GM19324 (cell line): Measurements from ENCODE around the gene RAET1E.
"Not testable (repeated sequence)": the region's sequence is repeated elsewhere in the genome, so short reads cannot be mapped to it uniquely, and the experiment has no call there.

Experiments
- ATAC-seq: cut with Tn5 transposase; IDR thresholded peaks from one replicate; pipeline ENCODE4 v1.9.1; 2021; ENCODE audit warnings: mild to moderate bottlenecking, moderate library complexity; ENCODE audit not compliant: unreplicated experiment, low FRiP score

The RAET1E gene, protein sequence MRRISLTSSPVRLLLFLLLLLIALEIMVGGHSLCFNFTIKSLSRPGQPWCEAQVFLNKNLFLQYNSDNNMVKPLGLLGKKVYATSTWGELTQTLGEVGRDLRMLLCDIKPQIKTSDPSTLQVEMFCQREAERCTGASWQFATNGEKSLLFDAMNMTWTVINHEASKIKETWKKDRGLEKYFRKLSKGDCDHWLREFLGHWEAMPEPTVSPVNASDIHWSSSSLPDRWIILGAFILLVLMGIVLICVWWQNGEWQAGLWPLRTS

GRCh38 chr6:149897855-149898744 lies at the start of gene RAET1E:
Gene RAET1E, minus strand, starts transcription at chr6:149898113. Its CDS starts 7,212 bp downstream, at chr6:149890901.
- no peak for ATAC-seq

- not testable (repeated sequence) for ATAC-seq
Observed at GRCh38 chr6:149947533-149947932, 49.6 kb upstream of the RAET1E start.

DNA sequence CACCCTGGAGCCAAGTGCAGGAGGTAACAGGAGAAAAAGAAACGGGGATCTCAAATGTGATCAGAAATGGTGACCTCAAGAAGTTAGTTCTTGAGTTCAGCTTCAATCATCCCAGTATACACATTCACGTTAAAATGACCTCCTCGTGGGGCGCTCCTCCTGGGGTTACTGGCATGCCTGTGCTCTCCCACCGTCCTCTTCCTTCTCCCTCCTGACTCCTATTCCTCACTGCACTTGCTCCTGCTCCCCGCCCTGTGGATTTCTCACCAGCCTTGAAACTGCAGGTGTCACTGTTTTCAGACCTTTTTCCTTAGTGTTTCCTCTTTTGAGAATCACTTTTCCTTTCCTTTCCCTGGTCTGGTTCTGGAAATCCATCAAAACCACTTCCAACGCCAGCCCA lies 48.7 kb upstream of the RAET1E start:
- not testable (repeated sequence) for ATAC-seq

DNA sequence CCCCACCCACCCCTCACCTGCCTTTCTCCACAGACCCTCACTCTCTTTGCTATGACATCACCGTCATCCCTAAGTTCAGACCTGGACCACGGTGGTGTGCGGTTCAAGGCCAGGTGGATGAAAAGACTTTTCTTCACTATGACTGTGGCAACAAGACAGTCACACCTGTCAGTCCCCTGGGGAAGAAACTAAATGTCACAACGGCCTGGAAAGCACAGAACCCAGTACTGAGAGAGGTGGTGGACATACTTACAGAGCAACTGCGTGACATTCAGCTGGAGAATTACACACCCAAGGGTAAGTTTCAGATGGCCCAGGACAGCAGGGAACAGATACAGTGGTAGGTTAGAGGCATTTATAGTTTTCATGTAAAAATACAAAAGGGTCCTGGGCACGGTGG lies 47.4 kb upstream of the RAET1E start:
- ATAC-seq, result not testable (repeated sequence)

- not testable (repeated sequence) for ATAC-seq
Observed at GRCh38 chr6:149943321-149943720, 45.4 kb upstream of the RAET1E start.

DNA sequence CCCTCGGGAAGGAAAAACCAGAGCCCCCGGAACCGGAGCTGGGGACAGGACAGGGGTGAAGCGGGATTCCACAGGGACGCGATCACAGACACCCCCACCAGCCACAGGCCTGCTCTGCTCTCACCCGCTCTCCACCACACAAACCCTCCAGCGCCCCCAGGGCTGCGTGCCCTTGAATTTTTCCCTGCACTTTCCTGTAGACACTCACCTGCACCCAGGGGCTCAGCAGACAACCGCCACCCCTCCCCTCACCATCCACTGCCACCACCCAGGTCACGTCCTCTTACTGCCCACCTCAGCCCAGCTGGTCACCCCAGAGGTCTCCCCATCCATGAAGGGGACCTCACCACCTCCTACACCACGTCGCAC lies 44.5 kb upstream of the RAET1E start:
- ATAC-seq, result no peak

- ATAC-seq, result no peak
Observed at GRCh38 chr6:149941583-149942460, 43.9 kb upstream of the RAET1E start, which contains the start of gene ULBP2. Gene ULBP2, plus strand, starts transcription at chr6:149942014. Its CDS starts 59 bp downstream, at chr6:149942073.

- ATAC-seq, result no peak
Observed at GRCh38 chr6:149940672-149940982, 42.7 kb upstream of the RAET1E start.

DNA sequence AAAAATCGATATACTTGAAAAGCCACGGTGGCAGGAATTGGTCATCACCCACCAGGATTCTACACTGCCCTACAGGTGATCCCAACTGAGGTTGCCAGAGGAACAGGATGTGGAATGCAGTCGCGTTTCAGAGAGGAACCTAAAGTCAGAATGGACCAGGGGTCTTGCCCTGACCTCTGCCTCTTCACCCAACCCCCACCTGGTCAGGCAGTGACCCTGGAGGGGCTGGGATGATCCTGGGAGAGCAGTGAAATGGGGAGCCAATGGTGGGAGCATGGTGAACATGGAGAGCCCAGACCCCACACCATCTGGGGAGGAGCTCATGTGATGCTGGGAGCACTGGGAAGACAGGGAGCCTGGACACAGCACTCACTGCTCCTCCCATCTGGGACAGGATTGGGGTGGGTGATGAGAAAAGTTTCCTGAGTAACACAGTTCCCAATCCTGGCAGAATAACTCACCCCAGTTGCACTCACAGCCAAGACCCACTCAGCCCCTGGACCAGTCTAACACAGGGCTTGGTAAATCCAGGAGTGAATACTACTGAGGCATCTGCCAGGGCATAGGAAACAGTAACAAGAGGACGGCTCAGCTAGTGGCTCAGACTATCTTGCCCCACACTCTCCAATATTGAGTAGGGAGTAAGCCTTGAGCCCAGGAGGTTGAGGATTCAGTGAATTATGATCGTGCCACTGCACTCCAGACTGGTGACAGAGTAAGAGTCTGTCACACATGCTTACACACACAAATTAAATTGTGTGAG lies 42.2 kb upstream of the RAET1E start:
- no peak for ATAC-seq

DNA sequence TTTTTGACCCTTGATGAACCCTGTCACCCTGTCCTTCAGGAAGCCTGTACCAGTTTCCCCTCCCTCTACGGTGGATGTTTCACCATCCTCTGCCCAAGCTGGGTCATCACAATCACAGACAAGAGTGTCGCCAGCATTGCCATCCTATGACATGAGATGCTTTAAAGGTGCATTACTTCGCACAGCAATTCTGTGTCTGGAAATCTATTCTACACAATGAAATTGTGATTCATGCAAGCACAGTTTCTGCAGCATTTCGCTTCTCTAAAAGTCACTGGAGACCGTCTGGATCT lies 41.4 kb upstream of the RAET1E start:
- no peak for ATAC-seq

DNA sequence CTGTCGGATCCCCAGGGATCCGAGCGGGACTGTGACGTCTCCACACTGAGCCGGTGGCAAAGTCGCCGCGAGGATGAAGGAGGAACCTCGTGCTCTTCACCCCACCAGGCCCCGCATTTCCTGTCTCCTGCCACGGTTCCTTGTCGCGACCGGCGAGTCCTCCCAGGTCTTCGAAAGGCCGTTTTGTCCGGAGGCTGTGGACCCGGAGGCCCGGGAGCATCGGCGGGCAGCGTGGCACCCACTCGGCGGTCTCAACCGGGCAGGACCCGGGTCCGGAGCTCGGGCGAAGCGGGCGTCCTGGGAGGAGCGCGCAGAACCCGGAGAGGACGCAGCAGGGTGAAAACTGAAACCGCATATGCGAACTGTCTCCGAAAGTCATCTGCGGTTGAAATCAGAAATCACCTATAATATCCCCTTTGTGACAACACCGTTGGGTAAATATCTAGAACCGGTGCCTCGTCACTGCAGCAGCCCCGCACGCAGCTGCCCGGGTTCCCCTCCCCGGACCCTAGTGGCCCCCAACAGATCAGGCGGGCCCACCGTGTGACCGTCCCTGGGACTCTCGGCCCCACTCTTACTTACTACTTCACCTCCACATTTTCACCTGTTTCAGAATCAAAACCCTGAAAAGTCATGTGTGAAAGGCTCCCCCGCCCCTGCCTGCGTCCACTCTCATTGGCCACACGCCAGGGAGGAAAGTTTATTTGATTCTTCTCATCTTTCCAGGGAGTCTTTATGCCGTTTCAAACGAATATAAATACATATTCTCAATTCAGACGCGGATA lies 40.9 kb upstream of the RAET1E start:
- ATAC-seq, result peak; percentile 75

- ATAC-seq, result not testable (repeated sequence)
Observed at GRCh38 chr6:149938013-149938570, 40.2 kb upstream of the RAET1E start.

- ATAC-seq, result no peak
Observed at GRCh38 chr6:149936743-149937142, 38.8 kb upstream of the RAET1E start.

DNA sequence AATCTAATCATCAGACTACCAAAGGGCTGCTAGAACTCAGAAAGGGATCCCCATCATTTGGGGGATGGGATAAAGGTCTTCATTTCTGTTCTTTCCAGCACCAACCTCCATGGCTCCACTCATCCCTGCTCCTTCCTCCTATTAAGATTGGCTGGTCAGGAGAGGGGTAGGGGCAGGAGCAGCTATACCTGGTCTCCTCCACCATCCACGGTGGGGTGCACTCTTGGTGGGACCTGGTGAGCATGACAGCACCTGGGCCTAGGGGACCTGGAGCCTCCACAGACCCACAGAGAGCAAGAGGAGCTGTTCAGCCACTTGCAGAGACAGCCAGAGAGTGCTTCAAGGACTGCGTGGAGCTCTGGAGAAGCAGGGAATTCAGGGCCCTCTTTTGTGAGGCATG lies 37.8 kb upstream of the RAET1E start:
- ATAC-seq, result no peak

DNA sequence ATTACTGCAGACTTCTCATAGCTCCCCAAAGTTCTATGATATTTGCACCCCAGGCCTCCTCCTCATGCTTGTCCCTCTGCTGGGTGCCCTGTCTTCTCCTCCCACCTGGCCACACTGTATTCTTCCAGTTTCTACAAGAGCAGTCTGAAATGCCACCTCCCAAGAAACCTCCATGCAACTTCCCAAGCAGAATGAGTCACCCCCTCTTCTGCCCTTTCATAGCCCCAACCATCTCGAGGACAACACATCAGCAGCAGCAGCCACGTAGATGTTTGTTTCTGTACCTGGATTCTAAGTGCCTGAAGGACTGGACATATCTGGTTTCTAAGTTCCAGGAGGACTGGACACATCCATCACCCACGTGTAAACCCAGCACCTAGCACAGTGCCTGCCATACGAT lies 37.3 kb upstream of the RAET1E start:
- no peak for ATAC-seq

- ATAC-seq, result no peak
Observed at GRCh38 chr6:149934249-149935156, 36.6 kb upstream of the RAET1E start.

DNA sequence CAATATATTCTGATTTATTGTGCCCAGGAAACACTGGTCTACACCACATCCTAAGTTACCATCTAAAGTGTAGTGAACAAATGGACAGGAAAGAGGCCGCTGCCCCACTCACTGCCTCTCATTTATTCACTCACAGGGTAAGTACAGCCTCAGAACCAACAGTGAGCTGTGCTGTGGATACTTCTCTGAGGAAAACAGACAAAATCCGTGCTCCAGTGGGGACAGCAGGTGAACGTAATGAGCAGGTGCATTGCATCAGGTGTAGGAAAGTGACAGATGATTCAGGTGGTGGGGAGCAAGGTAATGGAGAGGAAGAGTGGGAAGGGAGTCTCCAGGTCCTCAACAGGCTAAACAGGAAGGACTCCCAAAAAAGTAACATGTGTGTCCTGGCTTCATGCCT lies 35.5 kb upstream of the RAET1E start:
- ATAC-seq, result no peak

- no peak for ATAC-seq
Observed at GRCh38 chr6:149933036-149933435, 35.1 kb upstream of the RAET1E start.
